ENCODE data around the gene AKT1S1.

- TF ChIP-seq, protein P1, sequence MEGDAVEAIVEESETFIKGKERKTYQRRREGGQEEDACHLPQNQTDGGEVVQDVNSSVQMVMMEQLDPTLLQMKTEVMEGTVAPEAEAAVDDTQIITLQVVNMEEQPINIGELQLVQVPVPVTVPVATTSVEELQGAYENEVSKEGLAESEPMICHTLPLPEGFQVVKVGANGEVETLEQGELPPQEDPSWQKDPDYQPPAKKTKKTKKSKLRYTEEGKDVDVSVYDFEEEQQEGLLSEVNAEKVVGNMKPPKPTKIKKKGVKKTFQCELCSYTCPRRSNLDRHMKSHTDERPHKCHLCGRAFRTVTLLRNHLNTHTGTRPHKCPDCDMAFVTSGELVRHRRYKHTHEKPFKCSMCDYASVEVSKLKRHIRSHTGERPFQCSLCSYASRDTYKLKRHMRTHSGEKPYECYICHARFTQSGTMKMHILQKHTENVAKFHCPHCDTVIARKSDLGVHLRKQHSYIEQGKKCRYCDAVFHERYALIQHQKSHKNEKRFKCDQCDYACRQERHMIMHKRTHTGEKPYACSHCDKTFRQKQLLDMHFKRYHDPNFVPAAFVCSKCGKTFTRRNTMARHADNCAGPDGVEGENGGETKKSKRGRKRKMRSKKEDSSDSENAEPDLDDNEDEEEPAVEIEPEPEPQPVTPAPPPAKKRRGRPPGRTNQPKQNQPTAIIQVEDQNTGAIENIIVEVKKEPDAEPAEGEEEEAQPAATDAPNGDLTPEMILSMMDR (conservative IDR thresholded peaks at IDR 0.05; ENCODE audit: low read length), result no peak
- TF ChIP-seq EZH2phosphoT487 (IDR thresholded peaks at IDR 0.05; ENCODE audit: borderline replicate concordance, low read depth, low read length), result no peak
Observed at GRCh38 chr19:49840321-49840720, 36.8 kb downstream of the AKT1S1 start.
